ENCODE data around the gene AOPEP.
A peak's percentile ranks its signal among the peaks of the same experiment; 100 is the strongest.
"Not testable (repeated sequence)": the region's sequence is repeated elsewhere in the genome, so short reads cannot be mapped to it uniquely, and the experiment has no call there.

The AOPEP gene

DNA sequence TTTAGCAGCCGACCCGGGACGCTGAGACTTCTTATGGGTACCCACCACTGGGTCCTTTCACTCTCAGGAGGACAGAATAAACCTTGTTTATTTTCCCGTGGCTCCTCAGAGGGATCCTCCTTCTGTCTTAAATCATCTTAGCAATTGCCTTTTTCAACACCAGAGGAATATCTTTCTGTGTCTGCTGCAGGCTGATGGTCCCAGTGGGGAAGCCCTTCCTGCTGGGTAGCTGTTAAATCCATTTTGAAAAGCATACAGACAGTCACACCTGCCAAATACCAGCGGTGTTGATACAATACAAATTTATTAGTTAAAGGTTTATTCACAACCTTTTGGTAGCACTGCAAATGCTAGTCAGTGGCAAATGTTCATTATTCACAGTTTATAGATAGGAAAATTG is 222.9 kb downstream of the AOPEP start:
- H3K27ac Mint-ChIP-seq: no peak overlapping the region
- peaks cover 2% of the 10 kb centered on the region for H3K36me3 Mint-ChIP-seq (ENCODE audit: low read depth)

DNA sequence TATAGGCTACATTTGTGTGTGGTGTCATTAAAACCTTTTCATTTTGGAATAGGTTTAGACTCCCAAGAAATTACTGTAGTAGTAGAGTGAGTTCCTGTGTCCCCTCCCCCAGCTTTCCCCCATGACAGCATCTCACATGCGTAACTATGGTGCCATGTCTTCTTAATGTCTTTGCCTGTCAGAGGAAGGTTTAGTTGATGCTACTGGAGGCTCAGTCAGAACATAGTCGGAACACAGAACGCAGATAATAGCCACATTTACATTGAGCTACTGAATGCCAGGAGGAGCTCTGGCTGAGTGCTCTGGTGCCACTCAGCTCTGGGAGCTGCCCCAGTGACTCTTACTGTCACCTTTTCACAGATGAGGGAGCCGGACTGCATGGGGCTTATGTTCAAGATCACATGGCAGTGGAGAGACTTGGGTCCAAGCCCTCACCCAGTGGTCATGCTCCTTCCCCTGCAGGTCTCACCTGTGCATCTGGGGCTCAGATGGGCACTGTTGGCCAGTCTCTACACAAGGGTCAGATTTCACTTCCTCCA is 223.6 kb downstream of the AOPEP start:
- no peaks in the 10 kb centered on the region for H3K27me3 Mint-ChIP-seq
- H3K9me3 Mint-ChIP-seq: no peaks in the 10 kb centered on the region
- no peak overlapping the region for H3K27ac Mint-ChIP-seq
- peaks cover 44% of the 10 kb centered on the region for H3K4me1 Mint-ChIP-seq (ENCODE audit: low read depth)
- DNase-seq: no peak
- H3K4me3 Mint-ChIP-seq: no peak overlapping the region
- H3K36me3 Mint-ChIP-seq (ENCODE audit: low read depth): peaks cover 2% of the 10 kb centered on the region

More for the DNA sequence above, 222.9 kb downstream of the AOPEP start:
- DNase-seq: no peak
- Mint-ChIP-seq H3K4me3 (no peak overlapping the region), H3K4me1 (ENCODE audit: low read depth) (peaks cover 44% of the 10 kb centered on the region), H3K9me3 (no peaks in the 10 kb centered on the region), H3K27me3 (no peaks in the 10 kb centered on the region)

DNA sequence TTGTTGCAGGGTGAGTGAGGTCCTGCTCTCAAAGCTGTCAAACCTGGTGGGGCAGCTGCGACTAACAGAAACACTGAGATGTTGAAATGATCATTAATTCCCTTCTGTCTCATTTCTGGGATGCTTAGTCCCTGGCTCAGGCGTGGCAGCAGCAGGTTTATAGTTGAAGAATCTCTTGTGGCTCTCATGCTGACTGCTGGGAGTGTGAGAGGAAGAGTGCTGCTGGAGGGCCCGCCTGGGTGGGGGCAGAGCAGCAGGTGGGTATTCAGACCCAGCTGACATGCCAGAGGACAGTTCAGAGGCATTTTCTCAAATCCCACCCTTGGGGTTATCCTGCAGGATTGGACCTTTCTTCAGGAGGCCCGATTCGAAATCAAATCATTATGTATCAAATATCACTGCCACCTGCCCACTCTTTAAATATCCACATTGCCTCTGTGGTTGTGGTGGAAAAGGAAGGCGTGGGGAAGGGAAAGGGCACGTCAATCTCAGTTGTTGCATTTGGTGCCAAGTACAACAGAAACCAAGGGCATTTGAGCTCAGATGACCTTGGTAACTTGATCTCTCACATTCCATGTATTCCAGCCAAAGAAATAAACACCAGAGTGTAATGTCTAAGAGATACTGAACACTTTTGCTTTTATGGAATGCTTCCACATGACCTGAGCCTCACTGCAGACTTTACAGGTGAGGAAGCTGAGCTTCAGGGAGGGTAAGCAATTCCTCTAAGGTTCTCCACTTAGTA is 224.3 kb downstream of the AOPEP start:
- Mint-ChIP-seq H3K27me3 (no peaks in the 10 kb centered on the region), H3K9me3 (no peaks in the 10 kb centered on the region), H3K4me1 (ENCODE audit: low read depth) (peaks cover 42% of the 10 kb centered on the region), H3K36me3 (ENCODE audit: low read depth) (peaks cover 9% of the 10 kb centered on the region), H3K27ac (no peak overlapping the region), H3K4me3 (no peak overlapping the region)
- no peak for DNase-seq

DNA sequence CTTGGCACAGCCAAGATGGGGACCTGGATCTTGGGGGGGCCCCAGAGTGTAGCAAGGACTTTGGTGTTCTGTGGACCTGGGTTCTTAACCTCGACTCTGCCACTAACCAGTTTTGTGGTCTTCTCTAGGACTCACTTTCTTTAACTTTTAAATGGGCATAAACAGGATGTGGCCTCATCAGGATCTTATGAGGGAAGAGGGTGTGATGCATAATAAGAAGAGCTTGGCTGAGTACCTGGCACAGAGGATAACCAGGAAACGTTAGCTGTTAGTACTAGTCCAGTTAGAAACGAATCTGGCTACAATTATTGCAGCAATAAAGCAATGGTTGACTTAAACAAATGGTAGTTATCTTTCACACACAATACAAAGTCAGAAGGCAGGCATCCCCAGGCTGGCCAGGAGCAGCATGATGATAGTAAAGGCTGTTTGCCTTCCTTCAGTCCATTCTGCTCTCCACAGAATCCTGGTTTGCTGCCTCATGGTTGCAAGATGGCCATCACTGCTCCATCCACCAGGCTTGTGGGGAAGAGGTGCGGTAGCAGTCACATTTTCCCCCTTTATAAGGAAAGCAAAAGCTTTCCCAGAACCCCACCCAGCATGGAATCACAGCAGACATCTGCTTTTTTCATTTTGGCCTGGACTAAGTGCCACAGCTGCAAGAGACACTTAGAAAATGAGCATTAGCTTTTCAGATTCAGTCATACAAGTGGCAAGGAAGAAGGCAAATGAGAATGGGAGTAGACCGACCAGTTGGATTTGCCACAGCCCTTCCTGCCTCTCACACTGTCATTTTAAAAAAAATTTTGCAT is 225.0 kb downstream of the AOPEP start:
- Mint-ChIP-seq H3K27ac (peak overlapping the region; percentile 57), H3K4me3 (no peak overlapping the region)
- no peak for DNase-seq

DNA sequence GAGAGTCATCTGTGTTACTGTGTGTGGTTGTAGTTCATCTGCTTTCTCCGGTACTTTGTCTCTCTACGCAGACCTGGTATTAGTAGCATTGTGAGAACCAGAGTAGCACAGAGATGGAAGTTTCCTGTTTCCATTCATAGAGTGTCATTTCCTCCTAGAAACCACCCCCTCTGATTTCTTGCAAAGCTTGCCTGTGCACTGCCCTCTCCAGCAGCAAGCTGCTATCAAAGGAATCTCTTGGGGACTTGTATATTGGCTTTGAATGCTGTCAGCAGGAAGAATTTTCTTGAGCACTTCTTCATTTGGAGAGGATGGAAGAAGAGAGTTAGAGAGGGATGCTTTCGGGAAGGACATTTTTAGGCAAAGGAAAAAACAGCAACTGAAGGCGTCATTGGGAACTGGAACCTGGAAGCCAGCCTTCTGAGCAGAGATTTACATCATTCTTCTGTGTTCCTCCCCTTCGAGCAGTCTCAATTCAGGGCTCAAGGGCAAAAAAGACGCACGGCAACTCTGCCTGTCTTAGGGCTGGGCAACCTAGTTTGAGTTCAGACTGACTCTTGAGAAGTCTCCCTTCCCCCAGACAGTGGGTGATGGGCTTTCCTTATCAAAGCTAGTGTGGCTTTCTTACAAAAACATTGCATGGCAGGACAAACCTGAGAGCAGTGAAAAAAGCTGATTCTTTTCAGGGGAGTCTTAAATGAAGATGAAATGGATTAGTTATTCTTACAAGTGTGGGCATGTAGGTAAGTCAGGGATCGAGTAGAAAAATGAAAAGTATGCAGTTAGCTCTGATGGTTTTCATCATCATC is 226.3 kb downstream of the AOPEP start:
- H3K4me3 Mint-ChIP-seq: no peak overlapping the region
- no peaks in the 10 kb centered on the region for H3K9me3 Mint-ChIP-seq
- peaks cover 27% of the 10 kb centered on the region for H3K36me3 Mint-ChIP-seq (ENCODE audit: low read depth)
- peaks cover 42% of the 10 kb centered on the region for H3K4me1 Mint-ChIP-seq (ENCODE audit: low read depth)
- no peak for DNase-seq
- peak overlapping the region; percentile 3 for H3K27ac Mint-ChIP-seq
- H3K27me3 Mint-ChIP-seq: no peaks in the 10 kb centered on the region

More for the DNA sequence above, 225.0 kb downstream of the AOPEP start:
- H3K4me1 Mint-ChIP-seq (ENCODE audit: low read depth): peaks cover 42% of the 10 kb centered on the region
- H3K36me3 Mint-ChIP-seq (ENCODE audit: low read depth): peaks cover 17% of the 10 kb centered on the region
- H3K9me3 Mint-ChIP-seq: no peaks in the 10 kb centered on the region
- H3K27me3 Mint-ChIP-seq: no peaks in the 10 kb centered on the region

DNA sequence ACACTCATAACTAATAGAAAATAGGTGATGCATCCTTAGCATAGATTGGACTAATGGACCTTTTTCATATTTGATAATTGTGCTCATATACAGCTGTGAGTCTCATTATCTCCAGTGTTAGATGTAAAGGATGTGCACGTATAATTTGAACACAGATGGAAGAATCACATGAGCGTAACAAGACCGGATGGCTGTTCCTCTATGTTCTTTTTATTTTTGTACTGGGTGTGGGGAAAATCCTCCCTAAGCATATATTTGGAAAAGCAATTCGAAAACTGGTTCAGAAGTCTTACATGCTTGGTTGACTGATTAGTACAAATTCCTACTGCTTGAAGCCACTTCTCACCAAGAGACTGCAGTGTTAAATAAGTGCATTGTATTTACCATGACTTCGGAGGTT is 230.2 kb downstream of the AOPEP start:
- Mint-ChIP-seq H3K27ac (no peak overlapping the region), H3K4me1 (ENCODE audit: low read depth) (peaks cover 15% of the 10 kb centered on the region), H3K9me3 (no peaks in the 10 kb centered on the region), H3K36me3 (ENCODE audit: low read depth) (peaks cover 26% of the 10 kb centered on the region), H3K27me3 (no peaks in the 10 kb centered on the region), H3K4me3 (no peak overlapping the region)
- no peak for DNase-seq

DNA sequence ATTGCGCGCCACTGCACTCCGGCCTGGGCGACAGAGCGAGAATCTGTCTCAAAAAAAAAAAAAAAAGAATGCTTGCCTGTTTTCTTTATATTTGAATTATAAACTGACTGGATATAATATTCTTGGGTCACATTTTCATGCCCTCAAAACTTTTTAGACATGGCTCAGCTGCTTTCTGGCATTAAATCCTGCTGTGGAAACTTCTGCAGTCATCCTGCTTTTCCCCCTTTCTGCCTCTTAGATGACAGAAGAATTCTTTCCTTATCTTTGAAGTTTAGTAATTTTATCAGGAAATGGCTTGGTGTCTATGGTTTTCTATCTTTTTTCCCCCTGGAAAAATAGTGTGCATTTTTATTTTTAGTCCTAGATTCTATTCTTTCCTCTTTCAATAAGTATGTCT is 234.5 kb downstream of the AOPEP start:
- no peaks in the 10 kb centered on the region for H3K4me1 Mint-ChIP-seq (ENCODE audit: low read depth)
- no peak for DNase-seq
- no peaks in the 10 kb centered on the region for H3K9me3 Mint-ChIP-seq
- H3K36me3 Mint-ChIP-seq (ENCODE audit: low read depth): peaks cover 27% of the 10 kb centered on the region
- H3K27ac Mint-ChIP-seq: no peak overlapping the region
- no peak overlapping the region for H3K4me3 Mint-ChIP-seq
- H3K27me3 Mint-ChIP-seq: no peaks in the 10 kb centered on the region

DNA sequence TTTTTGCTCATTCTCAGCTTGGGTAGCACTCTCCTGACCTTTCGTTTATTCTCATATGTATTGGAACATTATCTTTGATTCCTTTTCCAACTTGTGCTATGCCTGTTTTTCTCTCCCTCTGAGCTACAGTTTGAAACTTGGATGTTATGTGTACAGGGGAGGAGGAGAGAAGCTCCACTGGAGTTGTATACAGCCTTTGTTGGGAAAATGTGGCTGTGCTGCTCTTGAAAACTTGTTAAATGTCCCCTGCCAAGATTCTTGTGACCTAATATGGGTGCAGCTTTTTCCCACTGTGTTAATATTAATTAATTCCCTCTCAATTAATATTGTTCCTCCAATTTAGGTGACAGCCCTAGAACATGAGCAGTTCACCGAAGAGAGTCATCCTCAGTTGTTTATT is 235.4 kb downstream of the AOPEP start:
- DNase-seq: no peak
- H3K27ac Mint-ChIP-seq: no peak overlapping the region
- no peak overlapping the region for H3K4me3 Mint-ChIP-seq
- no peaks in the 10 kb centered on the region for H3K4me1 Mint-ChIP-seq (ENCODE audit: low read depth)
- H3K27me3 Mint-ChIP-seq: no peaks in the 10 kb centered on the region
- peaks cover 18% of the 10 kb centered on the region for H3K36me3 Mint-ChIP-seq (ENCODE audit: low read depth)
- no peaks in the 10 kb centered on the region for H3K9me3 Mint-ChIP-seq

DNA sequence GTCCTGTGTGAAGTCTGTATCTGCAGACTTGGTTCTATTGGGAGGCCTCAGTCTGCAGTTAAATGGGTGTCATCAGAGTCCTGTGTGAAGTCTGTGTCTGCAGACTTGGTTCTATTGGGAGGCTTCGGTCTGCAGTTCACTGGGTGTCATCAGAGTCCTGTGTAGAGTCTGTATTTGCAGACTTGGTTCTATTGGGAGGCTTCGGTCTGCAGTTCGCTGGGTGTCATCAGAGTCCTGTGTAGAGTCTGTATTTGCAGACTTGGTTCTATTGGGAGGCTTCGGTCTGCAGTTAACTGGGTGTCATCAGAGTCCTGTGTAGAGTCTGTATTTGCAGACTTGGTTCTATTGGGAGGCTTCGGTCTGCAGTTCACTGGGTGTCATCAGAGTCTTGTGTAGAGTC is 239.1 kb downstream of the AOPEP start:
- H3K36me3 Mint-ChIP-seq (ENCODE audit: low read depth): peaks cover 12% of the 10 kb centered on the region
- not testable (repeated sequence) for H3K4me3 Mint-ChIP-seq; H3K9me3 Mint-ChIP-seq; H3K27ac Mint-ChIP-seq; H3K27me3 Mint-ChIP-seq; DNase-seq; H3K4me1 Mint-ChIP-seq (ENCODE audit: low read depth)

DNA sequence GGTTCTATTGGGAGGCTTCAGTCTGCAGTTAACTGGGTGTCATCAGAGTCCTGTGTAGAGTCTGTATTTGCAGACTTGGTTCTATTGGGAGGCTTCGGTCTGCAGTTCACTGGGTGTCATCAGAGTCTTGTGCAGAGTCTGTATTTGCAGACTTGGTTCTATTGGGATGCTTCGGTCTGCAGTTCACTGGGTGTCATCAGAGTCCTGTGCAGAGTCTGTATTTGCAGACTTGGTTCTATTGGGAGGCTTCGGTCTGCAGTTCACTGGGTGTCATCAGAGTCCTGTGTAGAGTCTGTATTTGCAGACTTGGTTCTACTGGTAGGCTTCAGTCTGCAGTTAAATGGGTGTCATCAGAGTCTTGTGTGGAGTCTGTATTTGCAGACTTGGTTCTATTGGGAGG is 239.5 kb downstream of the AOPEP start:
- not testable (repeated sequence) for H3K9me3 Mint-ChIP-seq; H3K27me3 Mint-ChIP-seq; H3K4me3 Mint-ChIP-seq; H3K27ac Mint-ChIP-seq; DNase-seq; H3K4me1 Mint-ChIP-seq (ENCODE audit: low read depth)
- H3K36me3 Mint-ChIP-seq (ENCODE audit: low read depth): peaks cover 12% of the 10 kb centered on the region

DNA sequence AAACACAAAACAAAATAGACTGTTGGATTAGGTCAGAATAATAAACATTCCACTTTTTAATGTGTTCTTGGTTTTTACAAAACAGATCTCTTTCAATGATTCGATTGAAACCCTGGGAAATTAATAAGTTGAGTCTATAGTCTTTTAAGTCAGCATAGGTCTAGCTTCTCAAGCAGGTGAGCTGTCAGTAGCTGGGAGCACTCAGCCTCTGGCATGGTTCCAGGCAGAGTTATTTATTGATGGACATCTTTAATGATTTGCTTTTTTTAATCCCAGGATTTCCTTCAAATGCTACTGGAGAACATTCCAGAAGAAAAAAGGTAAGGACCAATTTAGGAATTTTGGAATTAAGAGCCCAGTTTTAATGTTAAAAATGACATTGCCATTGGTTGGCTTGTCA is 241.0 kb downstream of the AOPEP start:
- no peak overlapping the region for H3K27ac Mint-ChIP-seq
- no peak overlapping the region for H3K4me3 Mint-ChIP-seq
- DNase-seq: no peak
- peaks cover 7% of the 10 kb centered on the region for H3K36me3 Mint-ChIP-seq (ENCODE audit: low read depth)
- H3K4me1 Mint-ChIP-seq (ENCODE audit: low read depth): no peaks in the 10 kb centered on the region
- no peaks in the 10 kb centered on the region for H3K27me3 Mint-ChIP-seq
- H3K9me3 Mint-ChIP-seq: no peaks in the 10 kb centered on the region

DNA sequence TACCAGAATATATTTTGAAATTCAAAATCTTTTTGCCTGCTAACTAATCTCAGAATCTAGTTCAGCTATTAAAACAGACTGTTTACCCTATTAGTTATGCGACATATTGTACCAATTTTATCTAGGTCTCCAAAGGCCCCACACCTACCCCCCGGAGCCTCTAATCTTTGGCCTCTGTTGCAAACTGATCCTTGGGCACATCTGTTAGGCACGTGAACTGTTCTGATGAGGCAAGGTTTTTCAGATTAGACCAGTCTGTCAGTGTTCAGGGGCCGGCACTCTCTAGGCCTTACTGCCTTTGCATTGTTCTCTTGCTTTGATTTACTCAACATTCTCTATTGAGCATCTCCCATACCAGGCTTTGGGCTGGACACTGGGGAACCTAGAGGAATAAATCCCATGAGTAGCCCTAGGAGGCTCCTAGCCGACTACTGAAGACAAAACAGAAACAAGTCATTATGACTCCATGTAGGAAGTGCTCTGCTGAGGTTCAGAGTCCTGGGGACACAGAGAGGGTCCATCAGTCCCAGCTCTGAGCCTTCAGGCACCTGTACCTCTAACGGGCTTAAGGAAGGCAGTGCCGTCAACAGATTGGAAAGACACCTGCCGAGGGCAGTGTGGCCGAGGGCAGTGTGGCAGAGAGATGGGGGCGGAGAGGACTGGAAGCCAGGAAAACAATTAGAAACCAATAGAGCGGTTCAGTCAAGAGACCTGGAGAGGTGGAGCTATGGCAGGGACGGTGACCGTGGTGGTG is 245.1 kb downstream of the AOPEP start:
- H3K36me3 Mint-ChIP-seq (ENCODE audit: low read depth): peaks cover 8% of the 10 kb centered on the region

DNA sequence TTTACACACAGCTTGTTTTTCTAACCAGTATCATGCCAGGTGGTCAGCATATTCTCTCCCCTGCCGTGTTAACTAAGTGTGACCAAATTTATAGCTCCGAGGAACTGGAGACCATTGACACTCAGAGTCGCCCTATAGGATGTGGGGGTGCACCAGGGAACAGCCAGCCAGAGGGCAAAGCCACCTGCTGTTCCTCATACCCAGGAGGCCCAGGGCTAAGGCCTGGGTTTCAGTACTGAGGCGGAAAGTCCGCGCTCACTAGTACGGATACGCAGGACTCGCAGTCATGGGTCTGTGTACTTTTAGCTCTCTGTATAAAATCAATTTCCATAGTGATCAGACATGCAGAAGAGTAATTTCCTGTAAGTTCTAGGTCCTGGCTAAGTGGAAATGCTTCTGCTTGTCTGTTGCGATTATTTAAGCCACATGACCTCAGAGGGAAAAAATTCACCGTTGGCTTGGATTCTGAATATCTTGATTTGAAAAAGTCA is 247.0 kb downstream of the AOPEP start:
- H3K27me3 Mint-ChIP-seq: no peaks in the 10 kb centered on the region
- no peak overlapping the region for H3K4me3 Mint-ChIP-seq
- DNase-seq: no peak
- peaks cover 8% of the 10 kb centered on the region for H3K36me3 Mint-ChIP-seq (ENCODE audit: low read depth)
- H3K27ac Mint-ChIP-seq: no peak overlapping the region
- no peaks in the 10 kb centered on the region for H3K9me3 Mint-ChIP-seq
- H3K4me1 Mint-ChIP-seq (ENCODE audit: low read depth): no peaks in the 10 kb centered on the region

More for the DNA sequence above, 245.1 kb downstream of the AOPEP start:
- Mint-ChIP-seq H3K27me3 (no peaks in the 10 kb centered on the region), H3K4me3 (no peak overlapping the region), H3K9me3 (no peaks in the 10 kb centered on the region), H3K4me1 (ENCODE audit: low read depth) (no peaks in the 10 kb centered on the region), H3K27ac (no peak overlapping the region)
- DNase-seq: no peak
